ENCODE data around the gene AXDND1. TPM values are rescaled to one million over a fixed set of nuclear protein-coding genes. Genes with fewer than 3 reads are reported as not detected.

The AXDND1 gene
- total RNA-seq, 2 donors from 2014 or later: 0.81 TPM; not detected in 1

GRCh38 chr1:179586107-179586823 is 220.5 kb downstream of the AXDND1 start:
- ATAC-seq (no peak), DNase-seq (ENCODE audit: low spot score) (no peak)
- Mint-ChIP-seq H3K27ac (no peak overlapping the region), H3K27me3 (peaks cover 37 to 43% of the 10 kb centered on the region in 2 donors), H3K9me3 (peaks cover 3% of the 10 kb centered on the region), H3K36me3 (no peaks in the 10 kb centered on the region), H3K4me3 (no peak overlapping the region), H3K4me1 (ENCODE audit: low read depth in 2 of 2) (no peaks in the 10 kb centered on the region)

DNA sequence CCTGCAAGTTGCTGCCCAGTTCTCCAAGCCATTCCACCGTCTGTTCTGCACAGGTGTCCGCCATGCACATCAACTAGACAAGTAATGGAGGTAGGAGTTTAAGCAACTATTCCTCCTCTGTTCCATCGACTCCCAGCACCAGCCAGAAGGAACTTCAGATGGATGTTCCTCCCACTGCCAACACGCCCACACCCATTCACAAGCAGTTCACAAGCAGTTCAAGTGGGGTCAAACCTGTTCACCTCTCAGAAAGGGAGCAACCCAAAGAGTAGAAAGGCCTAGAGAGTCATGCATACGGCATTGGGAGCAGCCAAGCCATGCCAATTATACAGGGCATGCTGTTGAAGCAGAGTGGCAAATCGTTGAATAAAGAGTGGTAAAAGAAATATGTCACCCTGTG is 221.6 kb downstream of the AXDND1 start:
- Mint-ChIP-seq H3K36me3 (no peaks in the 10 kb centered on the region), H3K4me1 (ENCODE audit: low read depth in 2 of 2) (no peaks in the 10 kb centered on the region)

DNA sequence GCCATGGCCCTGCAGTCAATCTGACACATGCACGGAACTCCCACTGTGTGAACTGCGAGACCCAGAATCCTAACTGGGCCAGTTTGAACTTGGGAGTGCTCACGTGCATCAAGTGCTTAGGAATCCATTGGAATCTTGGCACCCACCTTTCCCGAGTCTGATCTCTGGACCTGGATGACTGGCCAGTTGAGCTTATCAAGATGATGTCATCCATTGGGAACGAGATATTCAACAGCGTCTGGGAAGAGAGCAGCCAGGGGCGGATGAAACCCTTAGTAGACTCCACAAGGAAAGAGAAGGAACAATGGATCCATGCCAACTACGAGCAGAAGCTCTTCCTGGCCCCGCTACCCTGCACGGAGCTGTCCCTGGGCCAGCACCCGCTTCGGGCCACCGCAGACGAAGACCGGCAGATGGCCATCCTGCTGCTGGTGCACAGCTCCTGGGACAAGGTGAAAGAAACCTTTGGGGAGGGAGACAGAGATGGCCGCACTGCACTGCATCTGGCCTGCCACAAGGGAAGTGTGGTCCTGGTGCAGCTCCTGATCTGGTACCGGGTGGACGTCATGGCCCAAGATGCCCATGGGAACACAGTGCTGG is 222.8 kb downstream of the AXDND1 start:
- Mint-ChIP-seq H3K36me3 (no peaks in the 10 kb centered on the region), H3K4me3 (no peak overlapping the region), H3K27ac (no peak overlapping the region), H3K27me3 (peaks cover 33 to 35% of the 10 kb centered on the region in 2 donors), H3K4me1 (ENCODE audit: low read depth in 2 of 2) (no peaks in the 10 kb centered on the region), H3K9me3 (no peaks in the 10 kb centered on the region)
- no peak for DNase-seq (ENCODE audit: low spot score)
- ATAC-seq: no peak

More for the DNA sequence above, 221.6 kb downstream of the AXDND1 start:
- DNase-seq (ENCODE audit: low spot score) (no peak), ATAC-seq (no peak)
- H3K4me3 Mint-ChIP-seq: no peak overlapping the region
- peaks cover 38 to 43% of the 10 kb centered on the region in 2 donors for H3K27me3 Mint-ChIP-seq
- peaks cover 3% of the 10 kb centered on the region for H3K9me3 Mint-ChIP-seq
- no peak overlapping the region for H3K27ac Mint-ChIP-seq

- H3K4me3 Mint-ChIP-seq: no peak overlapping the region
- DNase-seq (ENCODE audit: low spot score): no peak
- H3K9me3 Mint-ChIP-seq: no peaks in the 10 kb centered on the region
- H3K4me1 Mint-ChIP-seq (ENCODE audit: low read depth in 2 of 2): no peaks in the 10 kb centered on the region
- H3K27me3 Mint-ChIP-seq: peaks cover 27 to 31% of the 10 kb centered on the region in 2 donors
- ATAC-seq: no peak
- no peak overlapping the region for H3K27ac Mint-ChIP-seq
- H3K36me3 Mint-ChIP-seq: no peaks in the 10 kb centered on the region
Observed at GRCh38 chr1:179589509-179589908, 223.7 kb downstream of the AXDND1 start.

GRCh38 chr1:179590671-179591070 is 224.9 kb downstream of the AXDND1 start:
- no peak for ATAC-seq
- no peak overlapping the region for H3K27ac Mint-ChIP-seq
- no peaks in the 10 kb centered on the region for H3K9me3 Mint-ChIP-seq

GRCh38 chr1:179591253-179591591 is 225.5 kb downstream of the AXDND1 start:
- H3K9me3 Mint-ChIP-seq: no peaks in the 10 kb centered on the region
- no peak for DNase-seq (ENCODE audit: low spot score)
- H3K36me3 Mint-ChIP-seq: no peaks in the 10 kb centered on the region
- no peak for ATAC-seq
- H3K27ac Mint-ChIP-seq: no peak overlapping the region
- H3K4me1 Mint-ChIP-seq (ENCODE audit: low read depth in 2 of 2): no peaks in the 10 kb centered on the region
- H3K4me3 Mint-ChIP-seq: no peak overlapping the region
- H3K27me3 Mint-ChIP-seq: peaks cover 15 to 24% of the 10 kb centered on the region in 2 donors

More at GRCh38 chr1:179590671-179591070, 224.9 kb downstream of the AXDND1 start:
- Mint-ChIP-seq H3K27me3 (peaks cover 20 to 27% of the 10 kb centered on the region in 2 donors), H3K4me1 (ENCODE audit: low read depth in 2 of 2) (no peaks in the 10 kb centered on the region), H3K36me3 (no peaks in the 10 kb centered on the region), H3K4me3 (no peak overlapping the region)
- DNase-seq (ENCODE audit: low spot score): no peak

DNA sequence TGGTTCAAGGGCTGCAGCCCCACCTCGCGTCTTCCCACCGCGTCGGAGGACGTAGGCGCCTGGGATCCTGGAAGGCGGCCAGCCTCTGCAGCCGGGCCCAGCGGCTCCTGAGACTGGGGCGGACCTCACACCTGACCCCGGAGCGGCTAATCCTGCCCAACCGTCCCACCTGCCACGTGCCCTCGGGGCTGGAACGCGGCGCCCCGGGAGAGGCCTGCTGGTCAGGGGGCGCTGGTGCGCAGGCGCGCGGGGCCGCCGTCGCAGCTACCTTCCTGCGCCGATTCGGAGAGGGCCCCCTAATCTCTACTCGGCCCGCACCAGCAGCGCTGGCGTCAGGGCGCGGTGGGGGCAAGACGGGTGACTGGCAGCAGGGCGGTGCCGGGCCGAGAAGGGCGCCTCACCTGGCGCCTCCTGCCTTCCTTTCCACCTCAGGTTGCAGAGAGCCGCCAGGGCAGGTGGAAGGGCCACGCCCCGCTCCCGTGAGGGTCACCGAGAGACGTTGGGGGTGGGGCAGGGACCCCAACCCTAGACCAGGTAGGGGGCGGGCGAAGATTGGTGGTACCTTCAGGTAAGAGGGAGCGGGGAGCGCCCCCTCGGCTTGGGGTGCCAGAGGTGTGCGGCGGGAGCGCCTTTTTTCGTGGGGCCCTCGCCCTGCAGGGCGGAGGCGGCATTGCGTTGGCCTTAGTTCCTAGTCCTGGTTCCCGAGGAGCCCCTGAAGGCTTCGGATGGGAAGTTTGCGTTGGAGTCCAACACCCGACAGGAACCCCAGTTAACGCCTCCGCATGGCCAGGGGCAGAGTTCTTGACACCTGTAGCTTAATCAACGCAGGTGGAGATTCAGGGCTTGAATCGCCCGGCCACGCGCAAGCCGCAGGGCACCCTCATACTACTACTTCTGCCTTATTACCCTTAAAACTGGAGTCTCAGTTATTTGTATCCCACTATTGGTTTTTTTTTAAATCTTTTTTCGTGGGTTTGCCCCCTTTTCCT is 226.1 kb downstream of the AXDND1 start, which contains the start of gene TDRD5:
Gene TDRD5, plus strand, starts transcription at position 241 of the 989 bp plus-strand sequence. CDS start 784 bp downstream, outside the sequence.
- Mint-ChIP-seq H3K27ac (no peak within 1 kb of the TSS), H3K36me3 (no peaks in the 10 kb centered on the region), H3K4me1 (ENCODE audit: low read depth in 2 of 2) (no peaks in the 10 kb centered on the region), H3K4me3 (no peak within 1 kb of the TSS), H3K9me3 (no peaks in the 10 kb centered on the region), H3K27me3 (peaks cover 12 to 21% of the 10 kb centered on the region in 2 donors)
- no peak for ATAC-seq
- DNase-seq (ENCODE audit: low spot score): no peak

DNA sequence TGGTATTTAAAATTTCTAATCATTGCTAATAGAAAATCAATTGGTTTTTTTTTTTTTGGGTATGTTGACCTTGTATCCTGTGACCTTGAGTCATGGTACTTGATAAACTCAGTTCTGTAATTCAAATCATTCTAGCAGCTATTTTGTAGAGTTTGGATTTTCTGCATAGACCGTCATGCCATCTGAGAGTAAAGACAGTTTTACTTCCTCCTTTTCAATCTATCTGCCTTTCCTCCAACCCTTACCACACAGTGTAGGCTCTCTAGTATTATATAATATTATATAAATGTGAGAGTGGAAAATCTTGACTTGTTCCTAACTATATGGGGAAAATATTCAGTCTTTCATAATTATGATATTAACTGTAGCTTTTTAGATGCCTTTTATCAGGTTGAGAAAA is 232.9 kb downstream of the AXDND1 start:
- H3K27ac Mint-ChIP-seq: no peak overlapping the region
- H3K4me1 Mint-ChIP-seq (ENCODE audit: low read depth in 2 of 2): no peaks in the 10 kb centered on the region
- no peaks in the 10 kb centered on the region for H3K36me3 Mint-ChIP-seq
- H3K9me3 Mint-ChIP-seq: peaks cover 2% of the 10 kb centered on the region
- H3K27me3 Mint-ChIP-seq: peaks cover 7 to 8% of the 10 kb centered on the region in 2 donors
- H3K4me3 Mint-ChIP-seq: no peak overlapping the region
- no peak for ATAC-seq
- DNase-seq (ENCODE audit: low spot score): no peak

- no peaks in the 10 kb centered on the region for H3K4me1 Mint-ChIP-seq (ENCODE audit: low read depth in 2 of 2)
- H3K27me3 Mint-ChIP-seq: peaks cover 6 to 8% of the 10 kb centered on the region in 2 donors
- peaks cover 6% of the 10 kb centered on the region for H3K9me3 Mint-ChIP-seq
- ATAC-seq (no peak), DNase-seq (ENCODE audit: low spot score) (no peak)
- no peaks in the 10 kb centered on the region for H3K36me3 Mint-ChIP-seq
- no peak overlapping the region for H3K27ac Mint-ChIP-seq
- H3K4me3 Mint-ChIP-seq: no peak overlapping the region
Observed at GRCh38 chr1:179599623-179600249, 234.0 kb downstream of the AXDND1 start.

DNA sequence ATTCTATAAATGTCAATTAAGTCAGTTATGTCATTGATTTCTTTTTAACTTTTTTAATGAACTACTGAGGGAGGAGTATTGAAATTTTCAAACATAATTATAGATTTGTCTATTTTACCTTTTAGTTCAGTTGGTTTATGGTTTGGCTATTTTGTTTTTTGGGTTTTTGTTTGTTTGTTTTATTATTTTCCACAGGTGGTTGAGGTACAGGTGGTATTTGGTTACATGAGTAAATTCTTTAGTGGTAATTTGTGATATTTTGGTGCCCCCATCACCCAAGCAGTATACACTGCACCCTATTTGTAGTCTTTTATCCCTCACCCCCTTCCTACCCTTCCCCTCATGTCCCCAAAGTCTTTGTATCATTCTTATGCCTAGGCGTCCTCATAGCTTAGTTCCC is 235.3 kb downstream of the AXDND1 start:
- Mint-ChIP-seq H3K4me1 (ENCODE audit: low read depth in 2 of 2) (no peaks in the 10 kb centered on the region), H3K27ac (no peak overlapping the region), H3K36me3 (no peaks in the 10 kb centered on the region), H3K4me3 (no peak overlapping the region), H3K27me3 (peaks cover 6 to 16% of the 10 kb centered on the region in 2 donors), H3K9me3 (peaks cover 6% of the 10 kb centered on the region)
- DNase-seq (ENCODE audit: low spot score): no peak
- no peak for ATAC-seq

Other genes with a start within 250 kb of the AXDND1 start
- 10 to 100 TPM; 11.3 to 18.4 TPM for gene ABL2, start 136.3 kb upstream of the AXDND1 start, total RNA-seq
- 10 to 100 TPM; 52.9 to 78.3 TPM for gene SOAT1, start 72.2 kb upstream of the AXDND1 start, total RNA-seq
- gene NPHS2, start 210.0 kb downstream of the AXDND1 start, total RNA-seq: not detected
- not detected for gene TDRD5, start 225.9 kb downstream of the AXDND1 start, total RNA-seq